CD14-positive monocyte (primary cell): ENCODE data around the gene KBTBD8. TPM values are rescaled to one million over a fixed set of nuclear protein-coding genes. Genes with fewer than 3 reads are reported as not detected.

Experiments used
- DNase-seq, 3 donors: peaks; one replicate each; pipeline ENCODE4 v3.0.0-alpha.2; 2011 to 2022
- H2AFZ ChIP-seq: 2 replicates; pipeline ENCODE4 v1.6.0; 2012; ENCODE audit warnings: mild to moderate bottlenecking, low read depth, low read length, inconsistent platforms; ENCODE audit not compliant: insufficient read depth, poor library complexity, severe bottlenecking
- H3K27ac ChIP-seq, 2 donors: 1 replicate in 1 of 2; 2 replicates in 1 of 2; pipeline ENCODE4 v1.5.1; 2012 to 2013; ENCODE audit warnings: low read length in 2 of 2, control low read depth in 1 of 2, inconsistent platforms in 1 of 2, low read depth in 1 of 2, mild to moderate bottlenecking in 1 of 2
- H3K27me3 ChIP-seq, 2 donors: one replicate each; pipeline versions ENCODE4 v1.6.0 to v1.6.1; 2011 to 2013; ENCODE audit warnings: low read length in 2 of 2; ENCODE audit not compliant: control insufficient read depth in 2 of 2, insufficient read depth in 2 of 2
- H3K36me3 ChIP-seq, 2 donors: replicated peaks in 1 of 2; 1 replicate in 1 of 2; 2 replicates in 1 of 2; pipeline versions ENCODE4 v1.5.1 to v1.6.1; 2012 to 2013; ENCODE audit warnings: low read length in 2 of 2, control low read depth in 1 of 2, inconsistent platforms in 1 of 2, mild to moderate bottlenecking in 1 of 2; ENCODE audit not compliant: insufficient read depth in 2 of 2, control insufficient read depth in 1 of 2
- H3K4me1 ChIP-seq, 2 donors: 1 replicate in 1 of 2; 2 replicates in 1 of 2; pipeline versions ENCODE4 v1.5.1 to v1.6.1; 2012 to 2013; ENCODE audit warnings: low read length in 2 of 2, control low read depth in 1 of 2, inconsistent platforms in 1 of 2, mild to moderate bottlenecking in 1 of 2, moderate library complexity in 1 of 2; ENCODE audit not compliant: insufficient read depth in 2 of 2, control insufficient read depth in 1 of 2
- H3K4me2 ChIP-seq: replicated peaks from 2 replicates; pipeline ENCODE3; 2012; ENCODE audit warnings: low read length, moderate library complexity, mild to moderate bottlenecking; ENCODE audit not compliant: poor library complexity, severe bottlenecking; ENCODE audit errors: extremely low read depth
- H3K4me3 ChIP-seq, 3 experiments: fragments of 200-600 bp in 1 of 3; sonication (generic) in 1 of 3; replicated peaks in 1 of 3; 1 replicate in 2 of 3; 2 replicates in 1 of 3; pipeline ENCODE4 v1.5.1; 2011 to 2013; ENCODE audit warnings: low read length in 3 of 3, mild to moderate bottlenecking in 3 of 3, control low read depth in 2 of 3, low read depth in 2 of 3, inconsistent platforms in 1 of 3, moderate library complexity in 1 of 3
- H3K79me2 ChIP-seq: 2 replicates; pipeline ENCODE4 v1.6.0; 2012; ENCODE audit warnings: mild to moderate bottlenecking, control low read depth, inconsistent platforms, low read length, moderate library complexity; ENCODE audit not compliant: insufficient read depth
- H3K9ac ChIP-seq: 2 replicates; pipeline ENCODE4 v1.6.0; 2017; ENCODE audit warnings: low read length, mild to moderate bottlenecking; ENCODE audit not compliant: insufficient read depth, poor library complexity, severe bottlenecking
- H3K9me3 ChIP-seq, 2 donors: replicated peaks in 1 of 2; 1 replicate in 1 of 2; 2 replicates in 1 of 2; pipeline versions ENCODE4 v1.5.1 to v1.6.1; 2012 to 2013; ENCODE audit warnings: low read length in 2 of 2, control low read depth in 1 of 2; ENCODE audit not compliant: control insufficient read depth in 1 of 2, insufficient read depth in 1 of 2
- H4K20me1 ChIP-seq: 2 replicates; pipeline ENCODE4 v1.6.0; 2012; ENCODE audit warnings: mild to moderate bottlenecking, low read length, control low read depth, moderate library complexity; ENCODE audit not compliant: insufficient read depth
- H3K27ac Mint-ChIP-seq, 7 donors: one replicate each; pipeline ENCODE4 v1.8.0; 2020; ENCODE audit warnings: mild to moderate bottlenecking in 7 of 7, mixed read lengths in 7 of 7, moderate library complexity in 6 of 7, inconsistent platforms in 2 of 7
- H3K27me3 Mint-ChIP-seq, 3 donors: one replicate each; pipeline ENCODE4 v1.8.0; 2021 to 2022; ENCODE audit warnings: low read depth in 3 of 3, mild to moderate bottlenecking in 3 of 3, mixed read lengths in 3 of 3, moderate library complexity in 3 of 3, inconsistent platforms in 1 of 3
- H3K36me3 Mint-ChIP-seq, 2 donors: one replicate each; pipeline ENCODE4 v1.8.0; 2020; ENCODE audit warnings: mixed read lengths in 2 of 2, inconsistent platforms in 1 of 2, mild to moderate bottlenecking in 1 of 2
- H3K4me1 Mint-ChIP-seq: one replicate; pipeline ENCODE4 v1.8.0; 2020; ENCODE audit warnings: mild to moderate bottlenecking, mixed read lengths
- H3K4me3 Mint-ChIP-seq, 2 donors: one replicate each; pipeline ENCODE4 v1.8.0; 2020; ENCODE audit warnings: mild to moderate bottlenecking in 2 of 2, mixed read lengths in 2 of 2, moderate library complexity in 1 of 2
- H3K9me3 Mint-ChIP-seq, 7 donors: one replicate each; pipeline ENCODE4 v1.8.0; 2020 to 2022; ENCODE audit warnings: mixed read lengths in 7 of 7, mild to moderate bottlenecking in 6 of 7, moderate library complexity in 6 of 7, inconsistent platforms in 2 of 7
- CTCF ChIP-seq: fragments of 200-600 bp; IDR thresholded peaks from one replicate; pipeline ENCODE4 v1.8.0; 2022; ENCODE audit warnings: antibody characterized with exemption, mild to moderate bottlenecking
- WGBS: methylation state at CpG from one replicate; pipeline ENCODE4 v1.1.5; 2013; ENCODE audit warnings: missing lambda C conversion rate; ENCODE audit not compliant: insufficient coverage; 5-methylcytosine and 5-hydroxymethylcytosine counted together
- intact Hi-C, 2 donors: fragments of 100-400 bp; cut with micrococcal nuclease; formaldehyde crosslinking; loops; one replicate each; pipeline versions ENCODE4 v1.15.0 to v1.15.1; 2023
- polyA plus RNA-seq, 3 donors: library from polyadenylated mRNA; depleted of rRNA in 1 of 3; unstranded in 2 of 3; stranded (reverse) in 1 of 3; fragments of 300-500 nt in 2 of 3; fragments of >200 nt in 1 of 3; fragmentation: Illumina TruSeq in 2 of 3; gene quantifications; 1 replicate in 2 of 3; 2 replicates in 1 of 3; pipeline ENCODE4 v1.2.3, GENCODE V29; 2012 to 2021

Gene KBTBD8
- polyA plus RNA-seq, 3 donors = 3.0 to 11.7 (median 3.2) TPM

GRCh38 chr3:66994588-66994987, 3.5 kb upstream of the KBTBD8 start:
- H3K4me1 ChIP-seq = peaks cover 20 to 24% of the 10 kb centered on the region in 2 donors
- Mint-ChIP-seq H3K4me3 (no peak overlapping the region), H3K36me3 (no peaks in the 10 kb centered on the region), H3K27me3 (peaks cover 5 to 7% (median 7%) of the 10 kb centered on the region in 3 donors), H3K4me1 (peaks cover 27% of the 10 kb centered on the region), H3K27ac (no peak overlapping the region), H3K9me3 (peaks cover 0 to 6% (median 0%) of the 10 kb centered on the region in 7 donors)
- no peak overlapping the region for H3K9ac ChIP-seq
- H3K27ac ChIP-seq = no peak overlapping the region
- no peaks in the 10 kb centered on the region for H3K36me3 ChIP-seq
- no peak overlapping the region for H3K4me2 ChIP-seq
- no peaks in the 10 kb centered on the region for H3K27me3 ChIP-seq
- no peak overlapping the region for H2AFZ ChIP-seq
- H4K20me1 ChIP-seq = no peaks in the 10 kb centered on the region
- TF ChIP-seq CTCF = no peak
- no peak overlapping the region for H3K4me3 ChIP-seq
- intact Hi-C loops = no loop called here
- DNase-seq = no peak
- H3K9me3 ChIP-seq = no peaks in the 10 kb centered on the region
- no CpG with 5 or more reads among the region's 1 CpG for WGBS
- peaks cover 6% of the 10 kb centered on the region for H3K79me2 ChIP-seq

- Histone ChIP-seq H3K4me2 (no peak overlapping the region), H4K20me1 (no peaks in the 10 kb centered on the region), H3K79me2 (peaks cover 15% of the 10 kb centered on the region), H3K4me3 (no peak overlapping the region), H3K9ac (no peak overlapping the region), H3K27ac (peak overlapping the region in 1 of 2 donors; percentile 88), H3K27me3 (no peaks in the 10 kb centered on the region), H3K4me1 (peaks cover 27 to 35% of the 10 kb centered on the region in 2 donors), H2AFZ (no peak overlapping the region), H3K36me3 (no peaks in the 10 kb centered on the region), H3K9me3 (no peaks in the 10 kb centered on the region)
- peak in 2 of 3 donors; percentile 22 to 33 for DNase-seq
- no peak for TF ChIP-seq CTCF
- Mint-ChIP-seq H3K9me3 (peaks cover 0 to 3% (median 0%) of the 10 kb centered on the region in 7 donors), H3K4me1 (peaks cover 34% of the 10 kb centered on the region), H3K4me3 (no peak overlapping the region), H3K27ac (peak overlapping the region in 2 of 7 donors; percentile 12 to 95), H3K27me3 (peaks cover 5 to 7% (median 7%) of the 10 kb centered on the region in 3 donors), H3K36me3 (peaks cover 6 to 8% of the 10 kb centered on the region in 2 donors)
- 90% methylated on average over 2 of the region's 4 CpGs for WGBS
- intact Hi-C loops = no loop called here
Measured at GRCh38 chr3:66996696-66997095, 1.4 kb upstream of the KBTBD8 start.
